Suprapubic skin (tissue), 4 donors: Measurements from ENCODE around the gene RGMB.

ENCODE experiments used
- CTCF ChIP-seq, 2 donors: fragments of 200-600 bp in 1 of 2; fragments of 450-650 bp in 1 of 2; sonication (generic) in 1 of 2; IDR thresholded peaks; one replicate each; pipeline ENCODE4 v1.5.1; 2016 to 2019; ENCODE audit warnings: antibody characterized with exemption in 2 of 2, mild to moderate bottlenecking in 1 of 2, moderate library complexity in 1 of 2
- EP300 ChIP-seq: sonication (generic); formaldehyde crosslinking; IDR thresholded peaks from one replicate; pipeline ENCODE4 v1.6.1; 2017; ENCODE audit warnings: antibody characterized with exemption
- POLR2A ChIP-seq, 2 donors: fragments of 450-650 bp; IDR thresholded peaks; one replicate each; pipeline ENCODE4 v1.6.1; 2017; ENCODE audit warnings: antibody characterized with exemption in 2 of 2, mild to moderate bottlenecking in 2 of 2, moderate library complexity in 2 of 2
- POLR2AphosphoS5 ChIP-seq, 3 donors: sonication (generic); formaldehyde crosslinking; IDR thresholded peaks; one replicate each; pipeline ENCODE4 v1.6.1; 2017; ENCODE audit warnings: antibody characterized with exemption in 3 of 3

GRCh38 chr5:98765815-98766214, 7.6 kb upstream of the RGMB start:
- TF ChIP-seq CTCF (IDR thresholded peaks at IDR 0.05) (no peak), POLR2A (IDR thresholded peaks at IDR 0.05) (no peak), POLR2AphosphoS5 (IDR thresholded peaks at IDR 0.05) (no peak), EP300 (no peak)
